Mesendoderm (in vitro differentiated cells): Measurements from ENCODE around the gene NDUFAF5.

Experiments
- DNase-seq: peaks from one replicate; pipeline ENCODE4 v3.0.0; 2013
- H2AK5ac ChIP-seq: 2 replicates; pipeline ENCODE4 v1.6.1; 2013; ENCODE audit warnings: low read length, inconsistent platforms
- H2BK120ac ChIP-seq: 2 replicates; pipeline ENCODE4 v1.6.1; 2013; ENCODE audit warnings: low read depth, mild to moderate bottlenecking, low read length, moderate library complexity, mixed read lengths
- H2BK15ac ChIP-seq: replicated peaks from 2 replicates; pipeline ENCODE4 v1.6.1; 2013; ENCODE audit warnings: low read depth, mild to moderate bottlenecking, moderate library complexity
- H2BK5ac ChIP-seq: 2 replicates; pipeline ENCODE4 v1.6.1; 2013; ENCODE audit warnings: low read length, inconsistent platforms
- H3K18ac ChIP-seq: 2 replicates; pipeline ENCODE4 v1.6.1; 2013; ENCODE audit warnings: mild to moderate bottlenecking, low read length, mixed read lengths
- H3K23ac ChIP-seq: one replicate; pipeline ENCODE4 v1.6.1; 2013; ENCODE audit warnings: low read length
- H3K27ac ChIP-seq: 2 replicates; pipeline ENCODE4 v1.5.1; 2013; ENCODE audit warnings: low read depth, mild to moderate bottlenecking, inconsistent platforms, low read length, moderate library complexity
- H3K27me3 ChIP-seq: 2 replicates; pipeline ENCODE4 v1.6.1; 2013; ENCODE audit warnings: low read length, control low read depth, mild to moderate bottlenecking, inconsistent platforms; ENCODE audit not compliant: insufficient read depth, poor library complexity
- H3K36me3 ChIP-seq: 2 replicates; pipeline ENCODE4 v1.6.1; 2013; ENCODE audit warnings: low read length, inconsistent platforms; ENCODE audit not compliant: control insufficient read depth, insufficient read depth
- H3K4ac ChIP-seq: one replicate; pipeline ENCODE4 v1.6.1; 2013; ENCODE audit warnings: low read depth, mild to moderate bottlenecking, low read length, moderate library complexity
- H3K4me1 ChIP-seq: 2 replicates; pipeline ENCODE4 v1.6.1; 2013; ENCODE audit warnings: low read depth, low read length, inconsistent platforms; ENCODE audit not compliant: control insufficient read depth
- H3K4me2 ChIP-seq: 2 replicates; pipeline ENCODE4 v1.6.1; 2013; ENCODE audit warnings: low read length
- H3K4me3 ChIP-seq: 2 replicates; pipeline ENCODE4 v1.5.1; 2013; ENCODE audit warnings: mild to moderate bottlenecking, low read length
- H3K56ac ChIP-seq: one replicate; pipeline ENCODE4 v1.6.1; 2013; ENCODE audit warnings: low read length
- H3K79me1 ChIP-seq: 2 replicates; pipeline ENCODE4 v1.6.1; 2013; ENCODE audit warnings: low read length, inconsistent platforms
- H3K79me2 ChIP-seq: 2 replicates; pipeline ENCODE4 v1.6.1; 2013; ENCODE audit warnings: mild to moderate bottlenecking, low read length; ENCODE audit not compliant: control insufficient read depth, insufficient read depth
- H3K9ac ChIP-seq: 2 replicates; pipeline ENCODE4 v1.6.1; 2013; ENCODE audit warnings: low read length, inconsistent platforms
- H4K5ac ChIP-seq: one replicate; pipeline ENCODE4 v1.6.1; 2013; ENCODE audit warnings: low read length
- H4K8ac ChIP-seq: one replicate; pipeline ENCODE4 v1.6.1; 2013; ENCODE audit warnings: low read depth, mild to moderate bottlenecking, control low read depth, low read length, moderate library complexity
- WGBS: extraction: QIAGEN DNeasy Blood & Tissue Kit; methylation state at CpG from one replicate; pipeline ENCODE4 v1.1.7; 2013; ENCODE audit warnings: low lambda C conversion rate, missing lambda C conversion rate; ENCODE audit not compliant: insufficient coverage; ENCODE audit errors: extremely low coverage; 5-methylcytosine and 5-hydroxymethylcytosine counted together

Gene NDUFAF5

GRCh38 chr20:13870170-13870748 is 85.4 kb downstream of the NDUFAF5 start:
- Histone ChIP-seq H3K36me3 (no peaks in the 10 kb centered on the region), H4K5ac (no peak overlapping the region), H3K4me2 (no peak overlapping the region), H2BK15ac (no peak overlapping the region), H3K79me2 (no peaks in the 10 kb centered on the region), H3K23ac (no peak overlapping the region), H2AK5ac (no peak overlapping the region), H3K4me3 (no peak overlapping the region), H4K8ac (no peak overlapping the region), H3K4ac (no peak overlapping the region), H3K56ac (no peak overlapping the region), H3K9ac (no peak overlapping the region), H2BK120ac (no peak overlapping the region), H3K27me3 (no peaks in the 10 kb centered on the region), H3K4me1 (peaks cover 8% of the 10 kb centered on the region), H3K79me1 (no peaks in the 10 kb centered on the region), H3K18ac (no peak overlapping the region), H2BK5ac (no peak overlapping the region), H3K27ac (no peak overlapping the region)
- WGBS, result no CpG with 5 or more reads among the region's 4 CpGs
- peak; percentile 28 for DNase-seq
